K562 (cell line): ENCODE measurements around the gene ADSS2. TPM values are rescaled to one million over a fixed set of nuclear protein-coding genes. Genes with fewer than 3 reads are reported as not detected.

Experiments
- ATAC-seq: fragments of 200-7000 bp; cut with Tn5 transposase; 3 replicates; pipeline ENCODE4 v1.9.1; 2020; ENCODE audit warnings: moderate library complexity
- BruUV-seq: library from RNA; stranded (reverse); fragments of 400-500 nt; replicated peaks from 2 replicates; lab custom pipeline; 2021; lab: Mats Ljungman, UMichigan
- CTCF ChIA-PET: fragments of 300-600 bp; formaldehyde crosslinking; extraction: SDS; loops from one replicate; lab custom pipeline; 2021; ENCODE audit warnings: low intra/inter-chr PET ratio; lab: Yijun Ruan, JAX
- POLR2A ChIA-PET: fragments of 300-600, 350-650 bp; sonication (Branson Sonifier 250); formaldehyde crosslinking; extraction: SDS; loops from one replicate; lab custom pipeline; 2021; ENCODE audit warnings: antibody characterized with exemption, inconsistent platforms; lab: Yijun Ruan, JAX
- DNase-seq, 4 experiments: peaks; one replicate each; pipeline versions ENCODE4 v3.0.0 to v3.0.0-alpha.2; 2011 to 2018; ENCODE audit warnings: low spot score in 3 of 4, mixed read lengths in 3 of 4; ENCODE audit errors: extremely low read depth in 1 of 4
- FAIRE-seq: peaks from 2 replicates; lab custom pipeline; 2011; peaks lifted over from hg19 to GRCh38; lab: Jason Lieb, UNC
- H2AFZ ChIP-seq: 2 replicates; pipeline ENCODE4 v1.6.0; 2011; ENCODE audit warnings: low read depth, low read length, control low read depth, inconsistent platforms
- H3K27ac ChIP-seq: fragments of 200-600 bp; 3 replicates; pipeline ENCODE4 v1.8.0; 2011; ENCODE audit warnings: low read depth, mild to moderate bottlenecking, control low read depth, inconsistent platforms, low read length, moderate library complexity, mixed read lengths; ENCODE audit errors: extremely low read depth
- H3K27me3 ChIP-seq, 2 experiments: fragments of 300-600 bp in 1 of 2; 2 replicates in 1 of 2; 3 replicates in 1 of 2; pipeline versions ENCODE4 v1.6.0 to v1.8.0; 2011; ENCODE audit warnings: inconsistent platforms in 2 of 2, low read length in 2 of 2, mild to moderate bottlenecking in 1 of 2, mixed read lengths in 1 of 2, moderate library complexity in 1 of 2; ENCODE audit not compliant: control insufficient read depth in 2 of 2, insufficient read depth in 2 of 2
- H3K36me3 ChIP-seq: fragments of 300-600 bp; 3 replicates; pipeline ENCODE4 v1.8.0; 2011; ENCODE audit warnings: mild to moderate bottlenecking, low read length, inconsistent platforms; ENCODE audit not compliant: control insufficient read depth, insufficient read depth
- H3K4me1 ChIP-seq, 2 experiments: fragments of 200-600 bp in 1 of 2; replicated peaks in 1 of 2; 2 replicates in 1 of 2; 3 replicates in 1 of 2; pipeline versions ENCODE4 v1.5.1 to v1.8.0; 2011; ENCODE audit warnings: inconsistent platforms in 2 of 2, low read length in 2 of 2, mild to moderate bottlenecking in 1 of 2, mixed read lengths in 1 of 2, moderate library complexity in 1 of 2; ENCODE audit not compliant: control insufficient read depth in 2 of 2, insufficient read depth in 2 of 2
- H3K4me2 ChIP-seq: 2 replicates; pipeline ENCODE4 v1.6.1; 2011; ENCODE audit warnings: low read length, control low read depth, inconsistent platforms, mixed read lengths; ENCODE audit not compliant: insufficient read depth
- H3K4me3 ChIP-seq: fragments of 200-600 bp; sonication (generic), shearing (Covaris generic); 2 replicates; pipeline ENCODE4 v1.5.1; 2016; ENCODE audit warnings: control low read depth, inconsistent platforms
- H3K79me2 ChIP-seq: fragments of 200-600 bp; 3 replicates; pipeline ENCODE4 v1.8.0; 2011; ENCODE audit warnings: low read length, inconsistent platforms; ENCODE audit not compliant: control insufficient read depth, insufficient read depth
- H3K9ac ChIP-seq, 2 experiments: 2 replicates each; pipeline versions ENCODE4 v1.6.0 to v1.6.1; 2011; ENCODE audit warnings: low read depth in 2 of 2, low read length in 2 of 2, control low read depth in 1 of 2, inconsistent platforms in 1 of 2, mild to moderate bottlenecking in 1 of 2, mixed read lengths in 1 of 2; ENCODE audit not compliant: insufficient read depth in 1 of 2
- H3K9me1 ChIP-seq: one replicate; pipeline ENCODE4 v1.6.0; 2011; ENCODE audit warnings: inconsistent platforms, mild to moderate bottlenecking, low read length, moderate library complexity; ENCODE audit not compliant: control insufficient read depth, insufficient read depth
- H3K9me3 ChIP-seq: replicated peaks from 2 replicates; pipeline ENCODE4 v1.5.1; 2011; ENCODE audit warnings: low read depth, low read length, inconsistent platforms; ENCODE audit not compliant: control insufficient read depth, insufficient read depth
- H4K20me1 ChIP-seq: replicated peaks from 2 replicates; pipeline ENCODE4 v1.6.1; 2011; ENCODE audit warnings: low read length, inconsistent platforms, mixed read lengths; ENCODE audit not compliant: control insufficient read depth, insufficient read depth
- ATF1 ChIP-seq, 2 experiments: fragments of 450-650 bp in 1 of 2; IDR thresholded peaks; 2 replicates each; pipeline ENCODE4 v1.6.1; 2016; ENCODE audit warnings: missing compliant biosample characterization in 1 of 2, missing genetic modification characterization in 1 of 2
- CEBPB ChIP-seq: fragments of 450-650 bp; IDR thresholded peaks from 2 replicates; pipeline ENCODE4 v1.6.1; 2016; ENCODE audit warnings: missing genetic modification characterization, missing compliant biosample characterization
- DPF2 ChIP-seq: fragments of 450-650 bp; IDR thresholded peaks from 2 replicates; pipeline ENCODE4 v1.6.1; 2016
- HDAC8 ChIP-seq: fragments of 450-650 bp; IDR thresholded peaks from 2 replicates; pipeline ENCODE4 v1.6.1; 2016; ENCODE audit warnings: mild to moderate bottlenecking, missing genetic modification characterization, moderate library complexity, missing compliant biosample characterization
- HEY1 ChIP-seq: fragments of 250-450 bp; sonication (Bioruptor Pico); IDR thresholded peaks from 2 replicates; pipeline ENCODE4 v1.5.0; 2020; ENCODE audit warnings: mild to moderate bottlenecking, moderate library complexity, borderline replicate concordance
- HMG20B ChIP-seq: fragments of 250-450 bp; sonication (Bioruptor Pico); IDR thresholded peaks from 2 replicates; pipeline ENCODE4 v1.5.0; 2021; ENCODE audit warnings: mild to moderate bottlenecking
- HMGN3 ChIP-seq: IDR thresholded peaks from 2 replicates; pipeline ENCODE4 v1.6.1; 2011; ENCODE audit warnings: borderline replicate concordance, low read depth, mild to moderate bottlenecking, mixed read lengths, low read length; ENCODE audit not compliant: insufficient read length; ENCODE audit errors: extremely low read depth
- MYBL2 ChIP-seq, 2 experiments: fragments of 450-650 bp in 1 of 2; sonication (generic) in 1 of 2; formaldehyde crosslinking in 1 of 2; IDR thresholded peaks; 2 replicates each; pipeline versions ENCODE4 v1.6.1 to v1.8.1; 2017 to 2022; ENCODE audit warnings: borderline replicate concordance in 1 of 2, inconsistent platforms in 1 of 2, low read depth in 1 of 2, mild to moderate bottlenecking in 1 of 2, missing genetic modification reagents in 1 of 2, moderate library complexity in 1 of 2
- NBN ChIP-seq: fragments of 450-650 bp; IDR thresholded peaks from 2 replicates; pipeline ENCODE4 v1.6.1; 2016; ENCODE audit warnings: low read depth, mild to moderate bottlenecking
- NR2F6 ChIP-seq: fragments of 450-650 bp; formaldehyde crosslinking; IDR thresholded peaks from 2 replicates; pipeline ENCODE4 v1.4.0; 2020; ENCODE audit warnings: mild to moderate bottlenecking
- TFAM ChIP-seq: fragments of 250-450 bp; sonication (Bioruptor Pico); conservative IDR thresholded peaks from 2 replicates; pipeline ENCODE4 v1.5.0; 2021; ENCODE audit warnings: mild to moderate bottlenecking, moderate library complexity
- YBX1 ChIP-seq: fragments of 450-650 bp; IDR thresholded peaks from 2 replicates; pipeline ENCODE4 v1.7.1; 2016; ENCODE audit warnings: mild to moderate bottlenecking
- WGBS: fragments of 100-300 bp; shearing (Covaris generic); methylation state at CpG from one replicate; pipeline ENCODE4 v1.1.6; 2016; ENCODE audit warnings: low coverage, mixed read lengths; ENCODE audit not compliant: insufficient coverage; ENCODE audit errors: missing lambda C conversion rate; 5-methylcytosine and 5-hydroxymethylcytosine counted together
- in situ Hi-C: fragments of 300-500 bp; cut with MboI; formaldehyde crosslinking; loops from 4 replicates; pipeline ENCODE4 v1.15.0; 2018; ENCODE audit warnings: inconsistent platforms, mixed read lengths
- intact Hi-C: fragments of 100-400 bp; cut with micrococcal nuclease; formaldehyde crosslinking; loops from 2 replicates; pipeline ENCODE4 v1.14.2; 2022
- polyA plus RNA-seq, 8 experiments: library from polyadenylated mRNA; depleted of rRNA in 4 of 8; stranded (reverse) in 5 of 8; unstranded in 3 of 8; fragments of >200 nt; fragmentation: Nextera tagmentation in 2 of 8; fragmentation: Illumina TruSeq in 1 of 8; extraction: Ambion mirVana in 2 of 8; extraction: Trizol in 1 of 8; gene quantifications; 2 replicates each; pipeline versions ENCODE4 v1.2.1 to v1.2.3, GENCODE V29; 2011 to 2014; ENCODE audit warnings: inconsistent platforms in 1 of 8, missing spikeins in 1 of 8
- total RNA-seq, 7 experiments: library from RNA; depleted of rRNA in 6 of 7; stranded (reverse); fragments of >200 nt in 6 of 7; fragmentation: Illumina TruSeq in 2 of 7; extraction: Trizol in 2 of 7; gene quantifications; 2 replicates each; pipeline versions ENCODE4 v1.2.1 to v1.2.3, GENCODE V29; 2011 to 2021; ENCODE audit warnings: low replicate concordance in 1 of 7
- TF ChIP-seq, protein P1 (sequence below): fragments of 250-450 bp; sonication (Bioruptor Pico); IDR thresholded peaks from 2 replicates; pipeline ENCODE4 v1.4.0; 2020; ENCODE audit warnings: mild to moderate bottlenecking, moderate library complexity
- TF ChIP-seq, protein P2 (sequence below), 2 experiments: fragments of 450-650 bp; IDR thresholded peaks; 2 replicates each; pipeline ENCODE4 v1.6.1; 2016; ENCODE audit warnings: mild to moderate bottlenecking in 2 of 2, borderline replicate concordance in 1 of 2, low read depth in 1 of 2, moderate library complexity in 1 of 2

Gene ADSS2
- total and polyA plus RNA-seq, 9 of the 15 experiments (the other 6 are each of a cell fraction or from before 2014, with no cell fraction given): 8.8 to 63.8 (median 59.4) TPM

DNA sequence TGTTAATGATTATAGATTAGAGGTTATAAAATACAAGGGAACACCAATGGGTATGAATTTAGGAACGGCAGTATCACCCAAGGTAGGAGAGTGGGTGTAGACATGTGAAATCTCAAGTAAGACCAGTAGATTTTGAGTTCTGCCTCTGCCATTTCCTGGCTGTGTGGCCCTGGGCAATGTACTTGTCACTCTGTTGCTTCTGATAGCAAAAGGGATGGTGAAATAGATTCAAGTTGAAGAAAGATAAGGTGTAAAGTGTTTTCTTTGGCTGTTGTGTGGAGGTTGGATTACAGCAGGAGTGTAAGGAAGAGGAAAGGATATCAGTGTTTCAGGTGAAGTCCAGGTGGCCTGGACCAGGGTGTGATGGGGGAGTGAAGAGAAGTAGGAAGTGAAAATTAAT, 64.3 kb downstream of the ADSS2 start:
- Histone ChIP-seq H3K4me1 (no peaks in the 10 kb centered on the region; a peak in 1 of 5 replicates), H2AFZ (no peak overlapping the region), H3K9ac (no peak overlapping the region), H4K20me1 (no peaks in the 10 kb centered on the region), H3K4me2 (no peak overlapping the region), H3K79me2 (no peaks in the 10 kb centered on the region), H3K9me1 (no peaks in the 10 kb centered on the region), H3K27ac (no peak overlapping the region), H3K9me3 (no peaks in the 10 kb centered on the region), H3K36me3 (no peaks in the 10 kb centered on the region), H3K27me3 (no peaks in the 10 kb centered on the region), H3K4me3 (no peak overlapping the region)
- peak in 1 of 4 experiments; percentile 23 for DNase-seq
- no peak for FAIRE-seq
- in situ Hi-C loops: no loop called here
- peak; percentile 41 for ATAC-seq
- intact Hi-C loops: no loop called here
- BruUV-seq: no TSS peak
- ChIA-PET POLR2A (no interaction called here), CTCF (no interaction called here)
- WGBS: 19% methylated on average over 1 of the region's 1 CpG
- TF ChIP-seq HMG20B (CRISPR knock-in tag) (no peak), HEY1 (no peak), MYBL2 (IDR thresholded peaks at IDR 0.05; ENCODE audit: low read depth) (no peak), MYBL2 (CRISPR knock-in tag; IDR thresholded peaks at IDR 0.05; ENCODE audit: borderline replicate concordance) (no peak), HDAC8 (tag) (no peak), DPF2 (peak; percentile 50), YBX1 (no peak), CEBPB (tag) (no peak), HMGN3 (no peak), NBN (no peak), ATF1 (CRISPR knock-in tag; IDR thresholded peaks at IDR 0.05) (no peak), ATF1 (tag; IDR thresholded peaks at IDR 0.05) (no peak), NR2F6 (CRISPR knock-in tag) (no peak), TFAM (CRISPR knock-in tag) (no peak)
- TF ChIP-seq, protein P1, sequence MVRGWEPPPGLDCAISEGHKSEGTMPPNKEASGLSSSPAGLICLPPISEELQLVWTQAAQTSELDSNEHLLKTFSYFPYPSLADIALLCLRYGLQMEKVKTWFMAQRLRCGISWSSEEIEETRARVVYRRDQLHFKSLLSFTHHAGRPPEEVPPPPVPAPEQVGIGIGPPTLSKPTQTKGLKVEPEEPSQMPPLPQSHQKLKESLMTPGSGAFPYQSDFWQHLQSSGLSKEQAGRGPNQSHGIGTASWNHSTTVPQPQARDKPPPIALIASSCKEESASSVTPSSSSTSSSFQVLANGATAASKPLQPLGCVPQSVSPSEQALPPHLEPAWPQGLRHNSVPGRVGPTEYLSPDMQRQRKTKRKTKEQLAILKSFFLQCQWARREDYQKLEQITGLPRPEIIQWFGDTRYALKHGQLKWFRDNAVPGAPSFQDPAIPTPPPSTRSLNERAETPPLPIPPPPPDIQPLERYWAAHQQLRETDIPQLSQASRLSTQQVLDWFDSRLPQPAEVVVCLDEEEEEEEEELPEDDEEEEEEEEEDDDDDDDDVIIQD (CRISPR knock-in tag): no peak
- TF ChIP-seq, protein P2, sequence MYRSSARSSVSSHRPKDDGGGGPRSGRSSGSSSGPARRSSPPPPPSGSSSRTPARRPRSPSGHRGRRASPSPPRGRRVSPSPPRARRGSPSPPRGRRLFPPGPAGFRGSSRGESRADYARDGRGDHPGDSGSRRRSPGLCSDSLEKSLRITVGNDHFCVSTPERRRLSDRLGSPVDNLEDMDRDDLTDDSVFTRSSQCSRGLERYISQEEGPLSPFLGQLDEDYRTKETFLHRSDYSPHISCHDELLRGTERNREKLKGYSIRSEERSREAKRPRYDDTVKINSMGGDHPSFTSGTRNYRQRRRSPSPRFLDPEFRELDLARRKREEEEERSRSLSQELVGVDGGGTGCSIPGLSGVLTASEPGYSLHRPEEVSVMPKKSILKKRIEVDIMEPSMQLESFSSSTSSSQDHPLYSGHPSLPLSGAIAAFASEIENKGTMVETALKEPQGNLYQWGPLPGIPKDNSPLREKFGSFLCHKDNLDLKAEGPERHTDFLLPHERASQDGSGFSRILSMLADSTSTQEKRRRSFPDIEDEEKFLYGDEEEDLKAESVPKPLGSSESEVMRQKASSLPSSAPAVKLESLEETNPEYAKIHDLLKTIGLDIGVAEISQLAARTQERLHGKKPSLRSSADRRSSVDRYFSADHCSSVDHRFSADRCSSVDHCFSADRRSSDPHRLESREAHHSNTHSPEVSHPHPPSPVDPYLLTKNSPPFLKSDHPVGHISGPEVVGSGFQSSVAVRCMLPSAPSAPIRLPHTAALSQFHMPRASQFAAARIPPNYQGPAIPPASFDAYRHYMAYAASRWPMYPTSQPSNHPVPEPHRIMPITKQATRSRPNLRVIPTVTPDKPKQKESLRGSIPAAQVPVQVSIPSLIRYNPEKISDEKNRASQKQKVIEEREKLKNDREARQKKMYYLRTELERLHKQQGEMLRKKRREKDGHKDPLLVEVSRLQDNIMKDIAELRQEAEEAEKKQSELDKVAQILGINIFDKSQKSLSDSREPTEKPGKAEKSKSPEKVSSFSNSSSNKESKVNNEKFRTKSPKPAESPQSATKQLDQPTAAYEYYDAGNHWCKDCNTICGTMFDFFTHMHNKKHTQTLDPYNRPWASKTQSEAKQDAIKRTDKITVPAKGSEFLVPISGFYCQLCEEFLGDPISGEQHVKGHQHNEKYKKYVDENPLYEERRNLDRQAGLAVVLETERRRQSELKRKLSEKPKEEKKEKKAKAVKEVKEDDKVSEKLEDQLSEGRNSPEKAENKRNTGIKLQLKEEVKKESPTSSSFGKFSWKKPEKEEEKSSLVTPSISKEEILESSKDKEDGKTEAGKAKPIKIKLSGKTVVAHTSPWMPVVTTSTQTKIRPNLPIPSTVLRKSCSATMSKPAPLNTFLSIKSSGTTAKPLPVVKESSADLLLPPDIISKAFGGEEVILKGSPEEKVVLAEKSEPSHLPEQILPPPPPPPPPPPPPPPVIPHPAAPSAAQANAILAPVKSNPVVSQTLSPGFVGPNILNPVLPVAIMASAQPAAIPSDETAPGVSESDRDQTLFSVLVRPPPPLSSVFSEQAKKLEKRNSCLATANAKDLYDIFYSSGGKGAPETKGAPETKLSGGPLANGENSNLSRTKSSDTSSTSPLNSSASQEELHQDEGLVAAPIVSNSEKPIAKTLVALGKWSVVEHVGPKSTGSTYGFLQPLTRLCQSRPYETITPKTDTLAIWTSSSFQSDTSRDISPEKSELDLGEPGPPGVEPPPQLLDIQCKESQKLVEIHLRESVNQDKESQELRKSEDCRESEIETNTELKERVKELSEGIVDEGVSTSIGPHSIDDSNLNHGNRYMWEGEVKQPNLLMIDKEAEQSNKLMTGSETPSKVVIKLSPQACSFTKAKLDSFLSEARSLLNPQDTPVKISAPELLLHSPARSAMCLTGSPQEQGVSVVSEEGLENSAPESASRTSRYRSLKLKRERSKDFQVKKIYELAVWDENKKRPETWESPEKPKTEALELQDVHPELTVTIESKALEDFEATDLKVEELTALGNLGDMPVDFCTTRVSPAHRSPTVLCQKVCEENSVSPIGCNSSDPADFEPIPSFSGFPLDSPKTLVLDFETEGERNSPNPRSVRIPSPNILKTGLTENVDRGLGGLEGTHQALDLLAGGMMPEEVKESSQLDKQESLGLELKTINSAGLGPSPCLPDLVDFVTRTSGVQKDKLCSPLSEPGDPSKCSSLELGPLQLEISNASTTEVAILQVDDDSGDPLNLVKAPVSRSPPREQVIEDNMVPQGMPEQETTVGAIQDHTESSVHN (IDR thresholded peaks at IDR 0.05; ENCODE audit: borderline replicate concordance in 1 of 2, low read depth in 1 of 2): no peak
